Activated CD8-positive, alpha-beta memory T cell treated with anti-CD3 and anti-CD28 coated beads for 36 hours (primary cell): ENCODE results near the gene TSKU. TPM values are rescaled to one million over a fixed set of nuclear protein-coding genes. Genes with fewer than 3 reads are reported as not detected.

ENCODE experiments used
- CTCF ChIA-PET: fragments of 350-600 bp; sonication (Branson Sonifier 250); formaldehyde crosslinking; loops from one replicate; lab custom pipeline; 2021; ENCODE audit warnings: antibody characterized with exemption; lab: Charles Lee
- POLR2A ChIA-PET: fragments of 350-600 bp; sonication (Branson Sonifier 250); formaldehyde crosslinking; loops from one replicate; lab custom pipeline; 2021; ENCODE audit warnings: antibody characterized with exemption; lab: Charles Lee
- total RNA-seq, 2 experiments: library from RNA; stranded (reverse); gene quantifications; one replicate each; pipeline ENCODE4 v1.2.3, GENCODE V29; 2021

The TSKU gene
- total RNA-seq, 2 experiments from 2014 or later = 1.4 to 1.5 TPM

- ChIA-PET CTCF (no interaction called here), POLR2A (no interaction called here)
These were observed 47.6 kb downstream of the TSKU start for GRCh38 chr11:76830639-76831327.

GRCh38 chr11:76831686-76832310, 48.6 kb downstream of the TSKU start:
- POLR2A ChIA-PET = no interaction called here
- CTCF ChIA-PET = interaction anchor here (1.0 kb wide), 1 partner anchor 88 kb away, joined by 3 read pairs; no protein-coding TSS in a partner anchor

GRCh38 chr11:76832361-76832760, 49.2 kb downstream of the TSKU start:
- CTCF ChIA-PET = interaction anchor here (1.0 kb wide), 1 partner anchor 88 kb away, joined by 3 read pairs; no protein-coding TSS in a partner anchor
- POLR2A ChIA-PET = no interaction called here

GRCh38 chr11:76834151-76834550, 51.0 kb downstream of the TSKU start:
- CTCF ChIA-PET = interaction anchor here (0.7 kb wide), 1 partner anchor 86 kb away, joined by 3 read pairs; no protein-coding TSS in a partner anchor
- POLR2A ChIA-PET = no interaction called here

GRCh38 chr11:76835036-76835435, 51.9 kb downstream of the TSKU start:
- ChIA-PET CTCF (no interaction called here), POLR2A (no interaction called here)

GRCh38 chr11:76835928-76836612, 52.9 kb downstream of the TSKU start:
- POLR2A ChIA-PET = no interaction called here

GRCh38 chr11:76836613-76837291, 53.6 kb downstream of the TSKU start:
- ChIA-PET POLR2A (no interaction called here), CTCF (no interaction called here)

More at GRCh38 chr11:76835928-76836612, 52.9 kb downstream of the TSKU start:
- CTCF ChIA-PET = no interaction called here

GRCh38 chr11:76837696-76838677, 54.8 kb downstream of the TSKU start:
- POLR2A ChIA-PET = no interaction called here
- CTCF ChIA-PET = no interaction called here

GRCh38 chr11:76838678-76839068, 55.5 kb downstream of the TSKU start:
- POLR2A ChIA-PET = no interaction called here
- CTCF ChIA-PET = no interaction called here

- CTCF ChIA-PET = no interaction called here
These were observed 56.2 kb downstream of the TSKU start for GRCh38 chr11:76839311-76839710.

GRCh38 chr11:76841923-76842452, 58.8 kb downstream of the TSKU start:
- ChIA-PET CTCF (no interaction called here), POLR2A (no interaction called here)

More at GRCh38 chr11:76839311-76839710, 56.2 kb downstream of the TSKU start:
- POLR2A ChIA-PET = no interaction called here

GRCh38 chr11:76843907-76844306, 60.8 kb downstream of the TSKU start:
- ChIA-PET CTCF (no interaction called here), POLR2A (no interaction called here)

GRCh38 chr11:76844511-76844910, 61.4 kb downstream of the TSKU start:
- CTCF ChIA-PET = no interaction called here
- POLR2A ChIA-PET = no interaction called here

- CTCF ChIA-PET = interaction anchor here (0.7 kb wide), 1 partner anchor 167 kb away, joined by 3 read pairs; no protein-coding TSS in a partner anchor
- POLR2A ChIA-PET = no interaction called here
These were observed 61.9 kb downstream of the TSKU start for GRCh38 chr11:76845069-76845468.

GRCh38 chr11:76846441-76846840, 63.3 kb downstream of the TSKU start:
- ChIA-PET CTCF (interaction anchor here (0.6 kb wide), 1 partner anchor 19 kb away, joined by 3 read pairs; no protein-coding TSS in a partner anchor), POLR2A (no interaction called here)
